ENCODE results near the gene CSTF3.
"Not testable (repeated sequence)": the region's sequence is repeated elsewhere in the genome, so short reads cannot be mapped to it uniquely, and the experiment has no call there.

The CSTF3 gene

DNA sequence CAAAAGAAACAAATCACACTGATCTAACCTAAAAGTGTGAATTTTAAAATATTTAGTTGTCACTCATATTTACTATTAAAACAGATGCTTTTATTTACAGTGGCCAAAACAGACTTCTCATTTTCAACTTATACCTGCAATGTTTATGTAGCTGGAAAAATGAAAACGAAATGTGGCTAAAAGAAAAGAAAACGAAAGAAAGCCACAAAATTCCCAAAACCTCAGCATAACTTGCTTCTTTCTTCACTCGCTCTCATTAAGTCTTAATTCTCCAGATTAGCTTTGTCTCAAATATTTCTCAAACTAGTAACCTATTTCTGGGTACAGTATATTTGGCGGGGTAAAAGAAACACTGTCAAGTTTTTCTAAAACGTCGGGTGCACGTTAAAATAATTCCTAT lies 693 bp downstream of the CSTF3 start:
- DNase-seq (ENCODE audit: low read depth in 4 of 4, low spot score in 1 of 4) = no peak

GRCh38 chr11:33160136-33160535 lies 1.1 kb downstream of the CSTF3 start:
- DNase-seq (ENCODE audit: low read depth in 4 of 4, low spot score in 1 of 4) = no peak

DNA sequence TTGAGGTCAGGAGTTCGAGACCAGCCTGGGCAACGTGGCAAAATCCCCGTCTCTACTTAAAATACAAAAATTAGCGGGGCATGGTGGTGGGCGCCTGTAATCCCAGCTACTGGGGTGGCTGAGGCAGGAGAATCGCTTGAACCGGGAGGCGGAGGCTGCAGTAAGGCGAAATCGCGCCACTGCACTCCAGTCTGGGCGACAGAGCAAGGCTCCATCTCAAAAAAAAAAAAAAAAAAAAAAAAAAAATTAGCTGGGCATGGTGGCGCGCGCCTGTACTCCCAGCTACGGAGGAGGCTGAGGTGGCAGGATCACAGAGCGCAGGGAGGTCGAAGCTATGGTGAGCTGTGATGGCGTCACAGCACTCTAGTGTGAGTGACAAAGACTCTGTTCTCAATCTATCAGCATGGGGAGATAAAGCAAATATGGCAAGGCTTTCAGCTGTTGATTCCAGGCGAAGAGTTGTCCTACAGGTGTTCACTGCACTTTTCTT lies 1.9 kb downstream of the CSTF3 start:
- DNase-seq (ENCODE audit: low read depth in 4 of 4, low spot score in 1 of 4) = not testable (repeated sequence)

GRCh38 chr11:33158596-33159275 lies 2.5 kb downstream of the CSTF3 start:
- DNase-seq (ENCODE audit: low read depth in 4 of 4, low spot score in 1 of 4) = no peak

- no peak for DNase-seq (ENCODE audit: low read depth in 4 of 4, low spot score in 1 of 4)
Measured at GRCh38 chr11:33157103-33158027, 3.9 kb downstream of the CSTF3 start.

- no peak for DNase-seq (ENCODE audit: low read depth in 4 of 4, low spot score in 1 of 4)
Measured at GRCh38 chr11:33151399-33151798, 9.9 kb downstream of the CSTF3 start.

GRCh38 chr11:33147559-33147958 lies 13.7 kb downstream of the CSTF3 start:
- DNase-seq (ENCODE audit: low read depth in 4 of 4, low spot score in 1 of 4) = no peak

DNA sequence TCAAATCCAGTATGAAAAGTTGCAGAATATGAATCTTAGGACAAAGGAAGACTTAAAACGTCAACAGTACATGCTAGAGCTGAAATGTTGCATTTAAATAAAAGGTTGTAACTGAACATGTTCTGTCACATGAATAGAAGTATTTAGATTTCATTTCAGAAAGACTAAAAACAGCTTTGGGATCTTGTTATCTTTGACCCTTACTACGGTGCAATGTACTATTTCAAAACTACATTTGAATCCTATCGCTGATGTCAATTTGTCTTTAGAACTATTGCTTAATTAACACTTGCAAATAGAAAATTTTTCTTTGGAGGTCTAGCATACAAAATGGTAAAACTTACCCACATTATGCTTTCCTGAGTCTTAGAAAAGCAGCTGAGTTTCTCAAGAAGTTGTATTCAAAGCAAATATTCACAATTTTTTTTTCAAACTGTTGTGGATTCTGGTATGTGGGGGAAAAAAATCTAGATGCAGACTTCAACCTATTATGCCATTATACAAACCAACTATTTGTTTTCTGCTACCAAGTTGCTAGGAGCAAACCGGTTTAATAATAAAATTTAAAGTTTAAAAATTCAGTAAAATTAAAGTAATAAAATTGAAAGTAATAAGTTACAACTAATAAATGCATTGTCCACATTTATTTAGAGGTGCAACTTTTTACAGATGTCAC lies 25.4 kb downstream of the CSTF3 start:
- no peak for DNase-seq (ENCODE audit: low read depth in 4 of 4, low spot score in 1 of 4)

DNA sequence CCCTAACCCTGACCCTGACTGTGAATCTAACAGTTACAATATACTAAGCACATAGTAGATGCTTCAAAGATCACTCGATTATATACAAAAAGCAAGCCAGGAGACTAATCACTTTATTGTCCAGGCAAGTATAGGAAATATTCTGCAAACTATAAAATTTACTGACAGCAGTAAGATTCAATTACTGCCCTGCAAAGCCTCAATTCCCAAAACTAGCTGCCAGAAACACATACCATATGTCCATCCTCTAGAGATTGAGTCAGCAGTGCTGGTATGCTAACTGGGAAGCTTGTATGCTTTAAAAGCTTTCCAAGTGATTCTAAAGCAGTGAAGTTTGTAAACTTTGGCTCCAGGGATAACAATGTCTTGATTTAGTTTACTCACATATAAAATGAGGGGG lies 26.1 kb downstream of the CSTF3 start:
- no peak for DNase-seq (ENCODE audit: low read depth in 4 of 4, low spot score in 1 of 4)

DNA sequence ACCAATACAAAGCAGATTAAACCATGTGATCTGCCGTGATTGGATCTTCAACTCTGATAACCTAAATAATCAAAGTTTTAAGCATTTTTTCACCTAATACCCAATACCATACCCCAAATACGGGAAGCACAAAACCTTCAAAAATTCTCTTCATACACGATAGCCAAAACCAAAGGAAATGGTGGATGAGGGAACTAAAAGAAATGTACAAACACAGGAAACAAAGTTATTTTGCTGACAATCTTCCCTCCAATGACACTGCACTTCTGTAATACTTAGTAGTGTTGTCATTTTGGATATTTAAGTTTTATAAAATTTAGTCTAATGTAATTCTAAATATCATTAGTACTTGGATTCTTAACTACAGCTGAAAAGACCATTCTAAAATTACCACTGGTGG lies 27.0 kb downstream of the CSTF3 start:
- DNase-seq (ENCODE audit: low read depth in 4 of 4, low spot score in 1 of 4) = no peak

GRCh38 chr11:33133761-33134160 lies 27.5 kb downstream of the CSTF3 start:
- no peak for DNase-seq (ENCODE audit: low read depth in 4 of 4, low spot score in 1 of 4)

- DNase-seq (ENCODE audit: low read depth in 4 of 4, low spot score in 1 of 4) = no peak
Measured at GRCh38 chr11:33132510-33132909, 28.8 kb downstream of the CSTF3 start.

GRCh38 chr11:33128739-33129138 lies 32.5 kb downstream of the CSTF3 start:
- DNase-seq (ENCODE audit: low read depth in 4 of 4, low spot score in 1 of 4) = no peak

DNA sequence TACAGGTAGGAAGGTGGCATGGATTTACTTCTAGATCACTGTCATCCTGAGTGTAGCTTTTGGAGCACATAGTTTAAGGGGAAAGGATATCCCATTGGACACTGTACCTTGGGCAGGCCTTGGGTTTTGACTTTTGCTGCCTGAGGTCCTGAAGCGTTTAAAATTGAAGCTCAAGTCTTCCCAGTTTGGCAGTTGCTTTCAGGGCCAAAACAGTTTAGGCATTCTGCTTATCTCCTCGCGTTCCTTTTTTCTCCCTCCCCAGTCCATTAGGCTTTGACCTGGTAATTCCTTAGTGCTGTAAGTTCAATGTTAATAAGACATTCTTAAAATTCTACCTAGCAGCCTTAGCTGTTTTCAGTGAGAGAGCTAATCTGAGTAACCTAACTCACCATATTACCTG lies 35.7 kb downstream of the CSTF3 start:
- DNase-seq (ENCODE audit: low read depth in 4 of 4, low spot score in 1 of 4) = no peak

- DNase-seq (ENCODE audit: low read depth in 4 of 4, low spot score in 1 of 4) = no peak
Measured at GRCh38 chr11:33125025-33125424, 36.3 kb downstream of the CSTF3 start.

DNA sequence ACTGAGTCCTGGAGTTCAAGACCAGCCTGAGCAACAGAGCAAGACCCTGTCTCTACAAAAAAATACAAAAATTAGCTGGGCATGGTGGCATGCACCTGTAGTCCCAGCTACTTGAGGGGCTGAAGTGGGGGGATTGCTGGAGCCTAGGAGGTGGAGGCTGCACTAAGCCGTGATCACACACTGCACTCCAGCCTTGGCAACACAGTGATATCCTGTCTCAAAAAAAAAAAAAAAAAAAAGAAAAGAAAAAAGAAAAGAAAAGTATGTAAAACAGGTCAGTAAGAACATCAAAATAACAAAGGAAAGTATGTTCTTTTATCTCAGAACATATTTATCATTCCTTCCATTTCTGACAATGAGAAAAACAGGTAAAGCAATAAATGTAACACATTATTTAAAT lies 38.6 kb downstream of the CSTF3 start:
- not testable (repeated sequence) for DNase-seq (ENCODE audit: low read depth in 4 of 4, low spot score in 1 of 4)

DNA sequence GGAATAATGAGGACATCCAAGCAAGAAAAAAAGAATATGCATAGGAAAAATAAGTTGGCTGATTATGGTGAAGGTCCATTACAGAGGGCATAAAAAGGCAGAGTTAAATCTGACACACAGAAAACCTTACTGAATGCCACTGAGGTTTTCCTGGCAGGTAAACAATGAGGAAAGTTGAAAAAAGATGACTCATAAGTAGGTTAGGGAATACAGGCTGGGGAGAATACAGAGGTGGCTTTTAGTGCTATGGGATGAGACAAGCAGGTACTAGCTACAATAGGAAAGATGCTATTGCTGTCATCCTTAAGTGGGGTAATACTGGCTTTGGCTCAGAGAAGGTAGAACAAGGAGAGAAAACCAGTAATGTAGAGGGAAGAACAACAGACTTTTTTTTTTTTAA lies 44.7 kb downstream of the CSTF3 start:
- no peak for DNase-seq (ENCODE audit: low read depth in 4 of 4, low spot score in 1 of 4)

DNA sequence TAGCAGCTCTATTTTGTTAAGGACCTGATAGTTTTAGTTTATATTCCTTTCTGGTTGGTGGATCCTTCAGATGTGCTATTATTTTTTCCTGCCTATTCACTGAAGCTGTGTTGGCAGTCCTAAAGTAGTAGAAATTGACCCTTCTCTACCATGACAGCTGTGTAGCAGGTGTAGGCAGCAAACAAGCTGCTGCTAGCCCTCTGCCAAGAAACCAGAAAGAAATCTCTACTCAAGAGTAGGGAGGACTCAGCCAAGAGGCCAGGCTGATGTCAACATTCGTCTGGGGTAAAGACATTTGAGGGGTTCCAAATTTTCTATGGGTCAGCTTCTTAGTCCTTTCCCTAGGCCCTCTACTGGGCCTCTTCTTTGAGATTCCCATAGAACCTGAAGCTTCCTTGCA lies 51.2 kb downstream of the CSTF3 start:
- no peak for DNase-seq (ENCODE audit: low read depth in 4 of 4, low spot score in 1 of 4)

DNA sequence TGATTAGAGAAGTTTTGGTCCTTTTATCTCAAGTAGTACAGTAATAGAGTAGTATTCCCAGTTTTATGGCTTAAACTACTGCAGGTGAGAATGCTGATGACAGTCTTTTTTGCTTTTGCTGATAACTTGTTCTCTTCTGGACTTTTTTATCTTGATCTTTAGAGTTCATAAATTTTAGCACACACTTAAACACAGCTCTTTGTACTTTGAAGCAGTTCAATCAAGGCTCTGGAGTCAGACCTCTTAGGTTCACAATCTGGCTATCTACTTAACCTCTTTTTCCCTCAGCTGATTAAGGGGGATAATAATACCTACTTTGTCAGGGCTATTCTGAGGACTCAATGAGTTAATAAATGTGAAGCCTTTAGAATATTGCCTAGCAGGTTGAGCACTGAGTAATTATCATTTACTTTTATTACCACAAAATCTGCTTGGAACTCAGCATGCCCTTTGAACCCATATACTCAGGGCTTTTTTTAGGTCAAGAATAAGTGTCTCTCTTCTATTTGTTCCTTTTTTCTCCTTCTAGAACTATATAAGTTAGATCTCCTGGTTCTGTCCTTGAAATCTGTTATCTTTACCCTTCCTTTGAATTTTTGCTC lies 51.9 kb downstream of the CSTF3 start:
- DNase-seq (ENCODE audit: low read depth in 4 of 4, low spot score in 1 of 4) = no peak

DNA sequence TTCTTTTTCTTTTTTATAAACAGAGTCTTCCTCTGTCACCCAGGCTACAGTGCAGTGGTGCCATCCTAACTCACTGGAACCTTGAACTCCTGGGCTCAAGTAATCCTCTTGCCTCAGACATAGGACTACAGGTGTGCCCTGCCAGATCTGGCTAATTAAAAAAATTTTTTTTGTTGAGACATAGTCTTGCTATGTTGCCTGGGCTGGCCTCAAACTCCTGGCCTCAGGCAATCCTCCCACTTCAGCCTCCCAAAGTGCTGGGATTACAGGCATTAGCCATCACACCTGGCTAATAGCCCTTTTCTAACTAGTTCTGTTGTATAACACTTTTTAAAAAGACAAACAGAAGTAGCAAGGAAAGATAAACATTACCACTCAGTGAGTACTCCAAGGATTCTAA lies 57.4 kb downstream of the CSTF3 start:
- no peak for DNase-seq (ENCODE audit: low read depth in 4 of 4, low spot score in 1 of 4)

- no peak for DNase-seq (ENCODE audit: low read depth in 4 of 4, low spot score in 1 of 4)
Measured at GRCh38 chr11:33094157-33094556, 67.1 kb downstream of the CSTF3 start.

Data from stimulated activated CD4-positive, alpha-beta T cell treated with anti-CD3 and anti-CD28 coated beads, Interleukin-1b, Interleukin-23, amount 100 ng/mL, for 24 hours (primary cell).